ENCODE results near the gene NPL.

The NPL gene

DNA sequence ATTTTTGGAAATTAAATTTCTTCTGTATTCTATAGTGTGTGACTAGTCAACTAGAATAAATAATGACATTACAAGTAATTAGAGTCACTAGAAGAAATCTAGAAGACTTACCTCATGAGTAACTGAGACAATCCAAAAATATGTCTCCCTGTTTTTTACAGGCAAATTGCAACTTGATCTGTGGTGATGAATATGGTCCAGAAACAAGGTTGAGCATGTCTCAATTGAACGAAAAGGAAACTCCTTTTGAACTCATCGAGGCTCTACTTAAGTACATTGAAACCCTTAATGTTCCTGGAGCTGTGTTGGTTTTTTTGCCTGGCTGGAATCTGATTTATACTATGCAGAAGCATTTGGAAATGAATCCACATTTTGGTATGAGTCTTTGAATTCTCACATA is 86.3 kb downstream of the NPL start:
- DNase-seq = no peak

DNA sequence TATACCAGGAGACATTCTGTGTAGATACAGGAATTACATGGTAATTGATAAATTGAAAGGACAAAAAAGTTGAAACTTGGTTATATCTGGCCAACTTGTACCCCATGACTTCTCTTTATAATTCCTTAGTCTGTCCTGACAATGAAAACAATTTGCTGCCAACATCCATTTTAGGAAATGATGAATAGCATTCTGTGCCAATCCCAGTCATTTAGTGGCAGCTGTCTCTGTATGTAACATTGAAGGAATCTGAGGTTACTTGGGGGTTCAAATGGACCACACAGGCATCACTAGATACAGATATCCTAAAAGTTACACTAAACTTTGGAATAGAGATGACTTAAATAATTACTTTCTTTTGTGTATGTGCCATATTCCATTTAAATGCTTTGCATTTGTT is 87.8 kb downstream of the NPL start:
- DNase-seq = no peak

DNA sequence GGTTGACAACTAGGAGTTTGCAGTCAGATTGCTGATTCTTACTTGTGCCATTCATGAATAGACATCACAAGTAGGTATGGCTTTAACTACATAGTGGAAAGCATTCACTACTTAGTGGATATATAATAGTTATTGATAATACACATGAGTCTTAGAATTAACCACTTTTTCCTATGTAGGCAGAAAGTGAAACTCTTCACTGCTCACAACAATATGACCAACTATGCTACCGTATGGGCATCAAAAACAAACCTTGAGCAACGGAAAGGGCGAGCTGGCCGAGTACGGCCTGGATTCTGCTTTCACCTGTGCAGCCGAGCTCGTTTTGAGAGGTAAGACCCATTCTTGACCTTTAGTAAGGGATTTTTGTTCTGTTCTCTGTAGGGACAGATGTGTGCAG is 88.3 kb downstream of the NPL start:
- no peak for DNase-seq

Data from stimulated activated naive CD4-positive, alpha-beta T cell treated with Interleukin-2 at 50 U/mL for 16 hours (primary cell).